HCT116 (cell line): ENCODE data around the gene CADPS2. TPM values are rescaled to one million over a fixed set of nuclear protein-coding genes. Genes with fewer than 3 reads are reported as not detected.

Experiments
- ATAC-seq: fragments of 200-7000 bp; cut with Tn5 transposase; 2 replicates; pipeline ENCODE4 v1.9.1; 2020; ENCODE audit warnings: mild to moderate bottlenecking, moderate library complexity
- BruUV-seq: library from RNA; stranded (reverse); fragments of 400-500 nt; replicated peaks from 2 replicates; lab custom pipeline; 2021; lab: Mats Ljungman, UMichigan
- CTCF ChIA-PET: fragments of 300-600 bp; sonication (Branson Sonifier 250); formaldehyde crosslinking; loops from one replicate; lab custom pipeline; 2021; ENCODE audit warnings: antibody characterized with exemption; lab: Charles Lee
- POLR2A ChIA-PET: fragments of 300-600, 350-600 bp; sonication (Branson Sonifier 250); formaldehyde crosslinking; loops from one replicate; lab custom pipeline; 2021; ENCODE audit warnings: antibody characterized with exemption; lab: Charles Lee
- RAD21 ChIA-PET, 2 experiments: fragments of 300-600 bp; sonication (Branson Sonifier 250); formaldehyde crosslinking; loops; one replicate each; lab custom pipeline; 2023; ENCODE audit warnings: low total read pairs in 2 of 2; ENCODE audit not compliant: uncharacterized antibody in 2 of 2, unreplicated experiment in 2 of 2, low non-redundant PET in 1 of 2; lab: Charles Lee
- DNase-seq: peaks from one replicate; pipeline ENCODE4 v3.0.0-alpha.2; 2010; ENCODE audit warnings: low read depth, low spot score
- H2AFZ ChIP-seq: fragments of 200-600 bp; shearing (Covaris generic), sonication (generic); 2 replicates; pipeline ENCODE4 v1.6.1; 2017; ENCODE audit warnings: low read depth, mixed run types, mixed read lengths, antibody characterized with exemption, low read length; ENCODE audit not compliant: poor library complexity, severe bottlenecking
- H3K27ac ChIP-seq: 2 replicates; pipeline ENCODE4 v1.5.1; 2012; ENCODE audit warnings: low read depth, low read length
- H3K27me3 ChIP-seq: fragments of 200-600 bp; sonication (generic); 2 replicates; pipeline ENCODE4 v1.6.1; 2016; ENCODE audit warnings: mixed run types, low read length, mixed read lengths; ENCODE audit not compliant: insufficient read depth
- H3K36me3 ChIP-seq, 2 experiments: fragments of 200-500 bp in 1 of 2; fragments of 200-600 bp in 1 of 2; sonication (Bioruptor generic) in 1 of 2; sonication (generic) in 1 of 2; 2 replicates each; pipeline versions ENCODE4 v1.5.1 to v1.6.1; 2014 to 2016; ENCODE audit warnings: low read length in 2 of 2, inconsistent platforms in 1 of 2, mixed read lengths in 1 of 2, mixed run types in 1 of 2; ENCODE audit not compliant: insufficient read depth in 2 of 2, control insufficient read depth in 1 of 2
- H3K4me1 ChIP-seq, 2 experiments: fragments of 200-600 bp in 1 of 2; sonication (generic) in 1 of 2; 2 replicates each; pipeline versions ENCODE4 v1.5.1 to v1.6.1; 2012 to 2017; ENCODE audit warnings: low read length in 2 of 2, inconsistent platforms in 1 of 2, mild to moderate bottlenecking in 1 of 2, mixed read lengths in 1 of 2, mixed run types in 1 of 2, moderate library complexity in 1 of 2; ENCODE audit not compliant: insufficient read depth in 2 of 2, control insufficient read depth in 1 of 2
- H3K4me2 ChIP-seq: fragments of 200-600 bp; sonication (generic); 2 replicates; pipeline ENCODE4 v1.6.1; 2017; ENCODE audit warnings: mixed run types, low read length, mixed read lengths
- H3K4me3 ChIP-seq, 2 experiments: fragments of 200-600 bp in 1 of 2; sonication (generic) in 1 of 2; replicated peaks in 1 of 2; 2 replicates each; pipeline ENCODE4 v1.5.1; 2011 to 2016; ENCODE audit warnings: low read length in 2 of 2, control low read depth in 1 of 2, low read depth in 1 of 2, mild to moderate bottlenecking in 1 of 2, mixed read lengths in 1 of 2, mixed run types in 1 of 2
- H3K79me2 ChIP-seq: fragments of 200-600 bp; sonication (generic); 2 replicates; pipeline ENCODE4 v1.6.1; 2017; ENCODE audit warnings: mild to moderate bottlenecking, mixed run types, low read length, moderate library complexity, mixed read lengths; ENCODE audit not compliant: insufficient read depth
- H3K9ac ChIP-seq: fragments of 200-600 bp; sonication (generic); 2 replicates; pipeline ENCODE4 v1.6.1; 2016; ENCODE audit warnings: low read length, mixed read lengths
- H3K9me2 ChIP-seq: fragments of 200-600 bp; sonication (generic), shearing (Covaris generic); 2 replicates; pipeline ENCODE4 v1.6.1; 2017; ENCODE audit warnings: mixed run types, mild to moderate bottlenecking, moderate library complexity; ENCODE audit not compliant: insufficient read depth
- H3K9me3 ChIP-seq, 2 experiments: fragments of 200-500 bp in 1 of 2; fragments of 200-600 bp in 1 of 2; sonication (Bioruptor generic) in 1 of 2; sonication (generic) in 1 of 2; 2 replicates each; pipeline ENCODE4 v1.6.1; 2014 to 2017; ENCODE audit warnings: low read length in 2 of 2, mixed read lengths in 2 of 2, inconsistent platforms in 1 of 2, low read depth in 1 of 2, mild to moderate bottlenecking in 1 of 2, mixed run types in 1 of 2, moderate library complexity in 1 of 2; ENCODE audit not compliant: control insufficient read depth in 1 of 2, insufficient read depth in 1 of 2
- H4K20me1 ChIP-seq: fragments of 200-600 bp; sonication (generic), shearing (Covaris generic); 2 replicates; pipeline ENCODE4 v1.6.1; 2017; ENCODE audit warnings: mixed run types, mild to moderate bottlenecking, moderate library complexity; ENCODE audit not compliant: insufficient read depth
- CBX3 ChIP-seq: IDR thresholded peaks from 2 replicates; pipeline ENCODE4 v1.6.1; 2012; ENCODE audit warnings: low read depth
- ELF1 ChIP-seq: IDR thresholded peaks from 2 replicates; pipeline ENCODE4 v1.6.1; 2012; ENCODE audit warnings: low read depth, borderline replicate concordance
- FOSL1 ChIP-seq: IDR thresholded peaks from 2 replicates; pipeline ENCODE4 v1.6.1; 2012; ENCODE audit warnings: low read depth
- POLR2A ChIP-seq: IDR thresholded peaks from 2 replicates; pipeline ENCODE4 v1.7.0; 2011; ENCODE audit warnings: borderline replicate concordance; ENCODE audit not compliant: insufficient read depth, insufficient read length; ENCODE audit errors: extremely low read depth
- POLR2AphosphoS5 ChIP-seq: IDR thresholded peaks from 2 replicates; pipeline ENCODE4 v1.6.1; 2011; ENCODE audit warnings: mild to moderate bottlenecking, low read depth, low read length, moderate library complexity
- RAD21 ChIP-seq: IDR thresholded peaks from 2 replicates; pipeline ENCODE4 v1.6.1; 2012; ENCODE audit warnings: low read depth, mild to moderate bottlenecking
- SIN3A ChIP-seq: IDR thresholded peaks from 2 replicates; pipeline ENCODE4 v1.6.1; 2012; ENCODE audit warnings: low read depth
- SP1 ChIP-seq: IDR thresholded peaks from 2 replicates; pipeline ENCODE4 v1.6.1; 2012; ENCODE audit warnings: low read depth
- SRF ChIP-seq: IDR thresholded peaks from 2 replicates; pipeline ENCODE4 v1.6.1; 2012; ENCODE audit warnings: low read depth
- intact Hi-C: fragments of 100-400 bp; cut with micrococcal nuclease; formaldehyde crosslinking; loops from 2 replicates; pipeline ENCODE4 v1.10.0; 2022
- total RNA-seq: library from RNA; stranded (reverse); gene quantifications from one replicate; pipeline ENCODE4 v1.2.1, GENCODE V29; 2021; ENCODE audit not compliant: unreplicated experiment
- TF ChIP-seq, protein P1 (sequence below): IDR thresholded peaks from 2 replicates; pipeline ENCODE4 v1.6.1; 2012
- TF ChIP-seq, protein P2 (sequence below): IDR thresholded peaks from 2 replicates; pipeline ENCODE4 v1.6.1; 2011; ENCODE audit warnings: mild to moderate bottlenecking, low read length, moderate library complexity; ENCODE audit not compliant: insufficient replicate concordance; ENCODE audit errors: extremely low read depth
- TF ChIP-seq, protein P3 (sequence below): IDR thresholded peaks from 2 replicates; pipeline ENCODE4 v1.6.1; 2012; ENCODE audit warnings: low read depth

Gene CADPS2
- total RNA-seq, 1 experiment from 2014 or later = 7.5 TPM

GRCh38 chr7:122618585-122619189 is 267.6 kb downstream of the CADPS2 start:
- H3K4me2 ChIP-seq = no peak overlapping the region
- TF ChIP-seq, protein P1, sequence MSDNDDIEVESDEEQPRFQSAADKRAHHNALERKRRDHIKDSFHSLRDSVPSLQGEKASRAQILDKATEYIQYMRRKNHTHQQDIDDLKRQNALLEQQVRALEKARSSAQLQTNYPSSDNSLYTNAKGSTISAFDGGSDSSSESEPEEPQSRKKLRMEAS = no peak
- TF ChIP-seq SIN3A (no peak), FOSL1 (no peak), CBX3 (no peak), SRF (no peak), RAD21 (no peak), POLR2AphosphoS5 (no peak), ELF1 (no peak), POLR2A (no peak), SP1 (no peak)
- TF ChIP-seq, protein P2, sequence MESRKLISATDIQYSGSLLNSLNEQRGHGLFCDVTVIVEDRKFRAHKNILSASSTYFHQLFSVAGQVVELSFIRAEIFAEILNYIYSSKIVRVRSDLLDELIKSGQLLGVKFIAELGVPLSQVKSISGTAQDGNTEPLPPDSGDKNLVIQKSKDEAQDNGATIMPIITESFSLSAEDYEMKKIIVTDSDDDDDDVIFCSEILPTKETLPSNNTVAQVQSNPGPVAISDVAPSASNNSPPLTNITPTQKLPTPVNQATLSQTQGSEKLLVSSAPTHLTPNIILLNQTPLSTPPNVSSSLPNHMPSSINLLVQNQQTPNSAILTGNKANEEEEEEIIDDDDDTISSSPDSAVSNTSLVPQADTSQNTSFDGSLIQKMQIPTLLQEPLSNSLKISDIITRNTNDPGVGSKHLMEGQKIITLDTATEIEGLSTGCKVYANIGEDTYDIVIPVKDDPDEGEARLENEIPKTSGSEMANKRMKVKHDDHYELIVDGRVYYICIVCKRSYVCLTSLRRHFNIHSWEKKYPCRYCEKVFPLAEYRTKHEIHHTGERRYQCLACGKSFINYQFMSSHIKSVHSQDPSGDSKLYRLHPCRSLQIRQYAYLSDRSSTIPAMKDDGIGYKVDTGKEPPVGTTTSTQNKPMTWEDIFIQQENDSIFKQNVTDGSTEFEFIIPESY = no peak
- TF ChIP-seq, protein P3, sequence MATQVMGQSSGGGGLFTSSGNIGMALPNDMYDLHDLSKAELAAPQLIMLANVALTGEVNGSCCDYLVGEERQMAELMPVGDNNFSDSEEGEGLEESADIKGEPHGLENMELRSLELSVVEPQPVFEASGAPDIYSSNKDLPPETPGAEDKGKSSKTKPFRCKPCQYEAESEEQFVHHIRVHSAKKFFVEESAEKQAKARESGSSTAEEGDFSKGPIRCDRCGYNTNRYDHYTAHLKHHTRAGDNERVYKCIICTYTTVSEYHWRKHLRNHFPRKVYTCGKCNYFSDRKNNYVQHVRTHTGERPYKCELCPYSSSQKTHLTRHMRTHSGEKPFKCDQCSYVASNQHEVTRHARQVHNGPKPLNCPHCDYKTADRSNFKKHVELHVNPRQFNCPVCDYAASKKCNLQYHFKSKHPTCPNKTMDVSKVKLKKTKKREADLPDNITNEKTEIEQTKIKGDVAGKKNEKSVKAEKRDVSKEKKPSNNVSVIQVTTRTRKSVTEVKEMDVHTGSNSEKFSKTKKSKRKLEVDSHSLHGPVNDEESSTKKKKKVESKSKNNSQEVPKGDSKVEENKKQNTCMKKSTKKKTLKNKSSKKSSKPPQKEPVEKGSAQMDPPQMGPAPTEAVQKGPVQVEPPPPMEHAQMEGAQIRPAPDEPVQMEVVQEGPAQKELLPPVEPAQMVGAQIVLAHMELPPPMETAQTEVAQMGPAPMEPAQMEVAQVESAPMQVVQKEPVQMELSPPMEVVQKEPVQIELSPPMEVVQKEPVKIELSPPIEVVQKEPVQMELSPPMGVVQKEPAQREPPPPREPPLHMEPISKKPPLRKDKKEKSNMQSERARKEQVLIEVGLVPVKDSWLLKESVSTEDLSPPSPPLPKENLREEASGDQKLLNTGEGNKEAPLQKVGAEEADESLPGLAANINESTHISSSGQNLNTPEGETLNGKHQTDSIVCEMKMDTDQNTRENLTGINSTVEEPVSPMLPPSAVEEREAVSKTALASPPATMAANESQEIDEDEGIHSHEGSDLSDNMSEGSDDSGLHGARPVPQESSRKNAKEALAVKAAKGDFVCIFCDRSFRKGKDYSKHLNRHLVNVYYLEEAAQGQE = no peak
- no peak overlapping the region for H3K4me3 ChIP-seq
- RAD21 ChIA-PET = no interaction called here
- H3K9ac ChIP-seq = no peak overlapping the region
- H3K4me1 ChIP-seq = no peaks in the 10 kb centered on the region
- ATAC-seq (no peak), DNase-seq (no peak)
- CTCF ChIA-PET = no interaction called here
- H3K9me2 ChIP-seq = no peaks in the 10 kb centered on the region
- H3K9me3 ChIP-seq = no peaks in the 10 kb centered on the region
- H3K79me2 ChIP-seq = no peaks in the 10 kb centered on the region
- H2AFZ ChIP-seq = no peak overlapping the region
- intact Hi-C loops = no loop called here
- no peak overlapping the region for H3K27ac ChIP-seq
- BruUV-seq = no TSS peak
- H3K36me3 ChIP-seq = no peaks in the 10 kb centered on the region
- no peaks in the 10 kb centered on the region for H3K27me3 ChIP-seq
- POLR2A ChIA-PET = no interaction called here
- H4K20me1 ChIP-seq = no peaks in the 10 kb centered on the region
